HEK293 (cell line): Measurements from ENCODE around the gene TAF12.

Experiments used
- FEZF1 ChIP-seq: fragments of 450-650 bp; formaldehyde crosslinking; IDR thresholded peaks from 2 replicates; pipeline ENCODE4 v1.5.1; 2016; ENCODE audit warnings: missing biosample characterization, missing genetic modification characterization
- GLIS2 ChIP-seq: fragments of 450-650 bp; formaldehyde crosslinking; IDR thresholded peaks from 2 replicates; pipeline ENCODE4 v1.5.1; 2016; ENCODE audit warnings: missing biosample characterization, missing genetic modification characterization
- HOXC10 ChIP-seq: sonication (generic); formaldehyde crosslinking; IDR thresholded peaks from 2 replicates; pipeline ENCODE4 v1.8.1; 2023; ENCODE audit warnings: mild to moderate bottlenecking, missing genetic modification reagents
- KLF10 ChIP-seq: fragments of 450-650 bp; IDR thresholded peaks from 2 replicates; pipeline ENCODE4 v1.5.1; 2018; ENCODE audit warnings: missing biosample characterization, mild to moderate bottlenecking, missing genetic modification characterization
- KLF9 ChIP-seq: fragments of 450-650 bp; formaldehyde crosslinking; IDR thresholded peaks from 2 replicates; pipeline ENCODE4 v1.5.1; 2016; ENCODE audit warnings: missing biosample characterization, missing genetic modification characterization, low read depth
- MYNN ChIP-seq: fragments of 450-650 bp; formaldehyde crosslinking; IDR thresholded peaks from 2 replicates; pipeline ENCODE4 v1.5.1; 2016; ENCODE audit warnings: missing biosample characterization, missing genetic modification characterization, borderline replicate concordance
- OSR2 ChIP-seq: fragments of 450-650 bp; formaldehyde crosslinking; IDR thresholded peaks from 2 replicates; pipeline ENCODE4 v1.5.1; 2016; ENCODE audit warnings: missing biosample characterization, missing genetic modification characterization
- OVOL3 ChIP-seq: fragments of 450-650 bp; formaldehyde crosslinking; IDR thresholded peaks from 2 replicates; pipeline ENCODE4 v1.5.1; 2016; ENCODE audit warnings: missing biosample characterization, missing genetic modification characterization
- REPIN1 ChIP-seq: fragments of 450-650 bp; formaldehyde crosslinking; IDR thresholded peaks from 2 replicates; pipeline ENCODE4 v1.5.1; 2017; ENCODE audit warnings: missing biosample characterization, missing genetic modification characterization, low read depth
- SP3 ChIP-seq: fragments of 450-650 bp; formaldehyde crosslinking; IDR thresholded peaks from 2 replicates; pipeline ENCODE4 v1.5.1; 2016; ENCODE audit warnings: missing biosample characterization, missing genetic modification characterization
- TCF7L2 ChIP-seq: IDR thresholded peaks from 2 replicates; pipeline ENCODE4 v1.6.1; 2011; ENCODE audit warnings: low read depth, mild to moderate bottlenecking, inconsistent platforms, low read length, moderate library complexity, borderline replicate concordance
- TRIM28 ChIP-seq: IDR thresholded peaks from 2 replicates; pipeline ENCODE4 v1.6.1; 2011; ENCODE audit warnings: low read length, control low read depth, borderline replicate concordance
- ZBTB26 ChIP-seq: fragments of 450-650 bp; formaldehyde crosslinking; optimal IDR thresholded peaks from 2 replicates; pipeline ENCODE3; 2016; ENCODE audit warnings: missing biosample characterization, mild to moderate bottlenecking, missing genetic modification characterization
- ZNF214 ChIP-seq: fragments of 450-650 bp; formaldehyde crosslinking; IDR thresholded peaks from 2 replicates; pipeline ENCODE4 v1.5.1; 2017; ENCODE audit warnings: missing biosample characterization, mild to moderate bottlenecking, missing genetic modification characterization, borderline replicate concordance
- ZNF292 ChIP-seq: fragments of 450-650 bp; formaldehyde crosslinking; IDR thresholded peaks from 2 replicates; pipeline ENCODE4 v1.5.1; 2016; ENCODE audit warnings: low read depth, missing biosample characterization, missing genetic modification characterization, borderline replicate concordance
- ZNF350 ChIP-seq: fragments of 450-650 bp; formaldehyde crosslinking; IDR thresholded peaks from 2 replicates; pipeline ENCODE4 v1.5.0; 2017; ENCODE audit warnings: missing biosample characterization, mild to moderate bottlenecking, missing genetic modification characterization
- ZNF521 ChIP-seq: fragments of 450-650 bp; formaldehyde crosslinking; IDR thresholded peaks from 2 replicates; pipeline ENCODE4 v1.5.1; 2017; ENCODE audit warnings: missing biosample characterization, mild to moderate bottlenecking, missing genetic modification characterization
- ZNF610 ChIP-seq: fragments of 450-650 bp; formaldehyde crosslinking; IDR thresholded peaks from 2 replicates; pipeline ENCODE4 v1.5.1; 2016; ENCODE audit warnings: missing biosample characterization, missing genetic modification characterization, borderline replicate concordance
- ZNF623 ChIP-seq: fragments of 450-650 bp; formaldehyde crosslinking; IDR thresholded peaks from 2 replicates; pipeline ENCODE4 v1.5.1; 2016; ENCODE audit warnings: missing biosample characterization, missing genetic modification characterization
- ZNF639 ChIP-seq: fragments of 450-650 bp; formaldehyde crosslinking; IDR thresholded peaks from 2 replicates; pipeline ENCODE4 v1.5.1; 2016; ENCODE audit warnings: missing biosample characterization, missing genetic modification characterization
- ZNF664 ChIP-seq: fragments of 450-650 bp; formaldehyde crosslinking; IDR thresholded peaks from 2 replicates; pipeline ENCODE4 v1.5.1; 2016; ENCODE audit warnings: missing biosample characterization, missing genetic modification characterization
- ZNF768 ChIP-seq: fragments of 450-650 bp; formaldehyde crosslinking; IDR thresholded peaks from 2 replicates; pipeline ENCODE4 v1.5.1; 2018; ENCODE audit warnings: missing biosample characterization, mild to moderate bottlenecking, missing genetic modification characterization
- ZNF777 ChIP-seq: fragments of 450-650 bp; formaldehyde crosslinking; IDR thresholded peaks from 2 replicates; pipeline ENCODE4 v1.5.1; 2017; ENCODE audit warnings: missing biosample characterization, missing genetic modification characterization, borderline replicate concordance
- ZNF791 ChIP-seq: fragments of 450-650 bp; formaldehyde crosslinking; IDR thresholded peaks from 2 replicates; pipeline ENCODE4 v1.5.1; 2016; ENCODE audit warnings: missing biosample characterization, missing genetic modification characterization
- ZNF843 ChIP-seq: fragments of 450-650 bp; formaldehyde crosslinking; IDR thresholded peaks from 2 replicates; pipeline ENCODE4 v1.5.1; 2016; ENCODE audit warnings: missing biosample characterization, missing genetic modification characterization
- ZSCAN16 ChIP-seq: fragments of 450-650 bp; formaldehyde crosslinking; IDR thresholded peaks from 2 replicates; pipeline ENCODE4 v1.5.1; 2016; ENCODE audit warnings: missing biosample characterization, missing genetic modification characterization
- TF ChIP-seq, protein P1 (sequence below): fragments of 450-650 bp; formaldehyde crosslinking; IDR thresholded peaks from 2 replicates; pipeline ENCODE4 v1.5.1; 2017; ENCODE audit warnings: missing biosample characterization, missing genetic modification characterization
- TF ChIP-seq, protein P2 (sequence below): fragments of 450-650 bp; formaldehyde crosslinking; IDR thresholded peaks from 2 replicates; pipeline ENCODE4 v1.5.1; 2016; ENCODE audit warnings: missing biosample characterization, missing genetic modification characterization
- TF ChIP-seq, protein P3 (sequence below): fragments of 450-650 bp; formaldehyde crosslinking; IDR thresholded peaks from 2 replicates; pipeline ENCODE4 v1.5.1; 2016; ENCODE audit warnings: missing biosample characterization, missing genetic modification characterization

TAF12 gene

GRCh38 chr1:28648474-28649198 is 5.8 kb upstream of the TAF12 start, which contains the start of gene RNU11 (continued):
- TF ChIP-seq ZNF843 (peak; percentile 91), ZNF639 (tag by site-specific recombination) (peak; percentile 97), ZNF214 (tag by site-specific recombination) (no peak), GLIS2 (tag by site-specific recombination) (peak; percentile 46), FEZF1 (tag by site-specific recombination) (peak; percentile 77), OSR2 (tag by site-specific recombination) (peak; percentile 88), OVOL3 (tag by site-specific recombination) (peak; percentile 94), HOXC10 (CRISPR knock-in tag) (no peak), ZNF768 (peak; percentile 70; the same call in 1 of the 2 replicates), ZNF623 (tag by site-specific recombination) (peak; percentile 62), MYNN (peak; percentile 29; the same call in 1 of the 2 replicates), ZNF350 (tag by site-specific recombination) (no peak), ZNF292 (tag by site-specific recombination) (no peak), TRIM28 (peak; percentile 79), ZNF664 (tag by site-specific recombination) (peak; percentile 82), KLF9 (peak; percentile 18; the same call in 1 of the 2 replicates), ZSCAN16 (peak; percentile 85), ZNF791 (tag by site-specific recombination) (no peak), SP3 (tag by site-specific recombination) (peak; percentile 70), KLF10 (tag by site-specific recombination) (peak; percentile 96), ZNF777 (tag by site-specific recombination) (no peak; the same call in 1 of the 2 replicates), TCF7L2 (no peak), REPIN1 (tag by site-specific recombination) (peak; percentile 98), ZNF521 (tag by site-specific recombination) (no peak), ZBTB26 (tag by site-specific recombination) (peak; percentile 48), ZNF610 (tag by site-specific recombination) (peak; percentile 84)
- TF ChIP-seq, protein P1, sequence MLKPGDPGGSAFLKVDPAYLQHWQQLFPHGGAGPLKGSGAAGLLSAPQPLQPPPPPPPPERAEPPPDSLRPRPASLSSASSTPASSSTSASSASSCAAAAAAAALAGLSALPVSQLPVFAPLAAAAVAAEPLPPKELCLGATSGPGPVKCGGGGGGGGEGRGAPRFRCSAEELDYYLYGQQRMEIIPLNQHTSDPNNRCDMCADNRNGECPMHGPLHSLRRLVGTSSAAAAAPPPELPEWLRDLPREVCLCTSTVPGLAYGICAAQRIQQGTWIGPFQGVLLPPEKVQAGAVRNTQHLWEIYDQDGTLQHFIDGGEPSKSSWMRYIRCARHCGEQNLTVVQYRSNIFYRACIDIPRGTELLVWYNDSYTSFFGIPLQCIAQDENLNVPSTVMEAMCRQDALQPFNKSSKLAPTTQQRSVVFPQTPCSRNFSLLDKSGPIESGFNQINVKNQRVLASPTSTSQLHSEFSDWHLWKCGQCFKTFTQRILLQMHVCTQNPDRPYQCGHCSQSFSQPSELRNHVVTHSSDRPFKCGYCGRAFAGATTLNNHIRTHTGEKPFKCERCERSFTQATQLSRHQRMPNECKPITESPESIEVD = peak; percentile 95
- TF ChIP-seq, protein P2, sequence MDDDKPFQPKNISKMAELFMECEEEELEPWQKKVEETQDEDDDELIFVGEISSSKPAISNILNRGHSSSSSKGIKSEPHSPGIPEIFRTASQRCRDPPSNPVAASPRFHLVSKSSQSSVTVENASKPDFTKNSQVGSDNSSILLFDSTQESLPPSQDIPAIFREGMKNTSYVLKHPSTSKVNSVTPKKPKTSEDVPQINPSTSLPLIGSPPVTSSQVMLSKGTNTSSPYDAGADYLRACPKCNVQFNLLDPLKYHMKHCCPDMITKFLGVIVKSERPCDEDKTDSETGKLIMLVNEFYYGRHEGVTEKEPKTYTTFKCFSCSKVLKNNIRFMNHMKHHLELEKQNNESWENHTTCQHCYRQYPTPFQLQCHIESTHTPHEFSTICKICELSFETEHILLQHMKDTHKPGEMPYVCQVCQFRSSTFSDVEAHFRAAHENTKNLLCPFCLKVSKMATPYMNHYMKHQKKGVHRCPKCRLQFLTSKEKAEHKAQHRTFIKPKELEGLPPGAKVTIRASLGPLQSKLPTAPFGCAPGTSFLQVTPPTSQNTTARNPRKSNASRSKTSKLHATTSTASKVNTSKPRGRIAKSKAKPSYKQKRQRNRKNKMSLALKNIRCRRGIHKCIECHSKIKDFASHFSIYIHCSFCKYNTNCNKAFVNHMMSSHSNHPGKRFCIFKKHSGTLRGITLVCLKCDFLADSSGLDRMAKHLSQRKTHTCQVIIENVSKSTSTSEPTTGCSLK = no peak
- TF ChIP-seq, protein P3, sequence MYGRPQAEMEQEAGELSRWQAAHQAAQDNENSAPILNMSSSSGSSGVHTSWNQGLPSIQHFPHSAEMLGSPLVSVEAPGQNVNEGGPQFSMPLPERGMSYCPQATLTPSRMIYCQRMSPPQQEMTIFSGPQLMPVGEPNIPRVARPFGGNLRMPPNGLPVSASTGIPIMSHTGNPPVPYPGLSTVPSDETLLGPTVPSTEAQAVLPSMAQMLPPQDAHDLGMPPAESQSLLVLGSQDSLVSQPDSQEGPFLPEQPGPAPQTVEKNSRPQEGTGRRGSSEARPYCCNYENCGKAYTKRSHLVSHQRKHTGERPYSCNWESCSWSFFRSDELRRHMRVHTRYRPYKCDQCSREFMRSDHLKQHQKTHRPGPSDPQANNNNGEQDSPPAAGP (tag by site-specific recombination) = peak; percentile 95; the same call in 1 of the 2 replicates
- TF ChIP-seq, all 188 proteins: peak for 115
